IMR-90 (cell line): ENCODE results near the gene DLD. TPM values are rescaled to one million over a fixed set of nuclear protein-coding genes. Genes with fewer than 3 reads are reported as not detected.

Experiments used
- ATAC-seq: fragments of 200-7000 bp; cut with Tn5 transposase; 2 replicates; pipeline ENCODE4 v1.9.1; 2020; ENCODE audit warnings: low read depth, mild to moderate bottlenecking, moderate library complexity
- BruUV-seq: library from RNA; stranded (reverse); fragments of 400-500 nt; replicated peaks from 2 replicates; lab custom pipeline; 2021; lab: Mats Ljungman, UMichigan
- CTCF ChIA-PET: fragments of 300-600 bp; formaldehyde crosslinking; extraction: SDS; loops from one replicate; lab custom pipeline; 2021; ENCODE audit warnings: antibody characterized with exemption; lab: Yijun Ruan, JAX
- POLR2A ChIA-PET: fragments of 300-600 bp; sonication (Branson Sonifier 250); formaldehyde crosslinking; loops from one replicate; lab custom pipeline; 2022; ENCODE audit warnings: antibody characterized with exemption; ENCODE audit not compliant: unreplicated experiment; lab: Charles Lee
- DNase-seq: peaks from one replicate; pipeline ENCODE4 v3.0.0; 2013
- H2AFZ ChIP-seq: replicated peaks from 2 replicates; pipeline ENCODE3; 2013; ENCODE audit warnings: low read length, mild to moderate bottlenecking; ENCODE audit not compliant: poor library complexity
- H2AK5ac ChIP-seq: 2 replicates; pipeline ENCODE4 v1.6.1; 2013; ENCODE audit warnings: low read depth, low read length, inconsistent platforms
- H2AK9ac ChIP-seq: replicated peaks from 2 replicates; pipeline ENCODE3; 2013; ENCODE audit warnings: mild to moderate bottlenecking, low read depth, low read length, moderate library complexity; ENCODE audit not compliant: poor library complexity
- H2BK120ac ChIP-seq: 2 replicates; pipeline ENCODE4 v1.6.1; 2013; ENCODE audit warnings: low read depth, low read length, inconsistent platforms
- H2BK15ac ChIP-seq: 3 replicates; pipeline ENCODE4 v1.6.1; 2013; ENCODE audit warnings: low read depth, low read length, inconsistent platforms
- H2BK20ac ChIP-seq: 2 replicates; pipeline ENCODE4 v1.6.1; 2013; ENCODE audit warnings: low read depth, mild to moderate bottlenecking, inconsistent platforms, low read length, moderate library complexity
- H2BK5ac ChIP-seq: 2 replicates; pipeline ENCODE4 v1.6.1; 2013; ENCODE audit warnings: mild to moderate bottlenecking, low read depth, low read length, inconsistent platforms; ENCODE audit not compliant: poor library complexity, severe bottlenecking
- H3K14ac ChIP-seq: replicated peaks from 2 replicates; pipeline ENCODE4 v1.6.1; 2013; ENCODE audit warnings: low read depth, low read length, inconsistent platforms
- H3K18ac ChIP-seq: 2 replicates; pipeline ENCODE4 v1.6.1; 2013; ENCODE audit warnings: low read depth, low read length, control low read depth
- H3K23ac ChIP-seq: 2 replicates; pipeline ENCODE4 v1.6.1; 2013; ENCODE audit warnings: low read depth, low read length, inconsistent platforms
- H3K27ac ChIP-seq: 2 replicates; pipeline ENCODE4 v1.5.1; 2013; ENCODE audit warnings: mild to moderate bottlenecking, control low read depth, low read length; ENCODE audit not compliant: insufficient read depth
- H3K27me3 ChIP-seq: 2 replicates; pipeline ENCODE4 v1.6.1; 2013; ENCODE audit warnings: low read length; ENCODE audit not compliant: control insufficient read depth, insufficient read depth
- H3K36me3 ChIP-seq: 2 replicates; pipeline ENCODE4 v1.6.1; 2013; ENCODE audit warnings: low read length, mixed read lengths; ENCODE audit not compliant: control insufficient read depth, insufficient read depth
- H3K4ac ChIP-seq: 2 replicates; pipeline ENCODE4 v1.6.1; 2013; ENCODE audit warnings: low read depth, low read length, inconsistent platforms
- H3K4me1 ChIP-seq: 2 replicates; pipeline ENCODE4 v1.6.1; 2013; ENCODE audit warnings: low read length, mixed read lengths; ENCODE audit not compliant: control insufficient read depth, insufficient read depth
- H3K4me2 ChIP-seq: 2 replicates; pipeline ENCODE4 v1.6.1; 2013; ENCODE audit warnings: low read depth, mild to moderate bottlenecking, control low read depth, low read length, moderate library complexity
- H3K4me3 ChIP-seq: 2 replicates; pipeline ENCODE4 v1.5.1; 2013; ENCODE audit warnings: low read depth, mild to moderate bottlenecking, control low read depth, low read length, moderate library complexity; ENCODE audit not compliant: insufficient read depth
- H3K56ac ChIP-seq: 2 replicates; pipeline ENCODE4 v1.6.1; 2013; ENCODE audit warnings: low read length, inconsistent platforms; ENCODE audit not compliant: insufficient read depth; ENCODE audit errors: extremely low read depth
- H3K79me1 ChIP-seq, 2 experiments: 2 replicates each; pipeline ENCODE4 v1.6.1; 2013; ENCODE audit warnings: low read length in 2 of 2, inconsistent platforms in 1 of 2, low read depth in 1 of 2
- H3K9ac ChIP-seq: 2 replicates; pipeline ENCODE4 v1.6.1; 2013; ENCODE audit warnings: low read depth, low read length, control low read depth
- H3K9me1 ChIP-seq: 2 replicates; pipeline ENCODE4 v1.6.1; 2013; ENCODE audit warnings: low read length, inconsistent platforms; ENCODE audit not compliant: insufficient read depth
- H3K9me3 ChIP-seq: 2 replicates; pipeline ENCODE4 v1.6.1; 2013; ENCODE audit warnings: low read length; ENCODE audit not compliant: control insufficient read depth, insufficient read depth
- H4K20me1 ChIP-seq: 2 replicates; pipeline ENCODE4 v1.6.1; 2013; ENCODE audit warnings: low read length, inconsistent platforms; ENCODE audit not compliant: insufficient read depth
- H4K5ac ChIP-seq: 2 replicates; pipeline ENCODE4 v1.6.1; 2013; ENCODE audit warnings: mild to moderate bottlenecking, low read depth, low read length, control low read depth
- H4K8ac ChIP-seq, 2 experiments: 2 replicates each; pipeline ENCODE4 v1.6.1; 2013; ENCODE audit warnings: low read depth in 2 of 2, low read length in 2 of 2, control low read depth in 1 of 2, inconsistent platforms in 1 of 2
- H4K91ac ChIP-seq: 2 replicates; pipeline ENCODE4 v1.6.1; 2013; ENCODE audit warnings: low read depth, low read length, inconsistent platforms; ENCODE audit not compliant: insufficient read depth
- BHLHE40 ChIP-seq: fragments of 150-350 bp; IDR thresholded peaks from 2 replicates; pipeline ENCODE4 v1.6.1; 2016; ENCODE audit warnings: mild to moderate bottlenecking, low read depth, low read length
- CEBPB ChIP-seq: IDR thresholded peaks from 2 replicates; pipeline ENCODE4 v1.6.1; 2012; ENCODE audit warnings: low read depth, low read length, improper control_type of control experiment
- CHD1 ChIP-seq: IDR thresholded peaks from 2 replicates; pipeline ENCODE4 v1.6.1; 2012; ENCODE audit warnings: low read depth, low read length, improper control_type of control experiment
- FOS ChIP-seq: fragments of 150-350 bp; IDR thresholded peaks from 2 replicates; pipeline ENCODE4 v1.6.1; 2016; ENCODE audit warnings: low read depth, low read length
- MAFK ChIP-seq: IDR thresholded peaks from 2 replicates; pipeline ENCODE4 v1.6.1; 2012; ENCODE audit warnings: low read depth, low read length, improper control_type of control experiment
- MAZ ChIP-seq: IDR thresholded peaks from 2 replicates; pipeline ENCODE4 v1.6.1; 2012; ENCODE audit warnings: low read depth, mild to moderate bottlenecking, low read length, improper control_type of control experiment, moderate library complexity, borderline replicate concordance
- MXI1 ChIP-seq: IDR thresholded peaks from 2 replicates; pipeline ENCODE4 v1.6.1; 2012; ENCODE audit warnings: low read depth, mild to moderate bottlenecking, low read length, moderate library complexity, borderline replicate concordance
- NFE2L2 ChIP-seq: fragments of 150-350 bp; IDR thresholded peaks from 2 replicates; pipeline ENCODE4 v1.6.1; 2016; ENCODE audit warnings: low read depth, mild to moderate bottlenecking, low read length
- POLR2A ChIP-seq: IDR thresholded peaks from 2 replicates; pipeline ENCODE4 v1.6.1; 2012; ENCODE audit warnings: mild to moderate bottlenecking, low read depth, low read length
- RAD21 ChIP-seq: IDR thresholded peaks from 2 replicates; pipeline ENCODE4 v1.6.1; 2012; ENCODE audit warnings: low read length, improper control_type of control experiment
- RFX5 ChIP-seq: IDR thresholded peaks from 2 replicates; pipeline ENCODE4 v1.8.0; 2012; ENCODE audit warnings: low read depth, mild to moderate bottlenecking, low read length, moderate library complexity
- SMC3 ChIP-seq: fragments of 150-350 bp; IDR thresholded peaks from 2 replicates; pipeline ENCODE4 v1.6.1; 2016; ENCODE audit warnings: low read depth, mild to moderate bottlenecking, antibody characterized with exemption, low read length, moderate library complexity
- WGBS, 2 experiments: methylation state at CpG; one replicate each; pipeline versions ENCODE4 v1.1.5 to v1.1.7; 2013; ENCODE audit warnings: missing lambda C conversion rate in 2 of 2; ENCODE audit not compliant: insufficient read length in 1 of 2; ENCODE audit errors: extremely low coverage in 2 of 2; 5-methylcytosine and 5-hydroxymethylcytosine counted together
- dilution Hi-C: fragments of 300-500 bp; cut with HindIII; formaldehyde crosslinking; loops from one replicate; pipeline ENCODE4 v1.14.3; 2018; ENCODE audit warnings: low sequenced_read_pairs; ENCODE audit not compliant: unreplicated experiment
- in situ Hi-C: fragments of 300-500 bp; cut with MboI; formaldehyde crosslinking; loops from 3 replicates; pipeline ENCODE4 v1.14.3; 2019; ENCODE audit warnings: low sequenced_read_pairs, inconsistent platforms, mixed read lengths
- intact Hi-C: fragments of 100-400 bp; cut with micrococcal nuclease; formaldehyde crosslinking; loops from 2 replicates; pipeline ENCODE4 v1.10.0; 2022
- polyA plus RNA-seq, 3 experiments: library from polyadenylated mRNA; depleted of rRNA; stranded (reverse); fragments of >200 nt; gene quantifications; 2 replicates each; pipeline ENCODE4 v1.2.3, GENCODE V29; 2012; ENCODE audit warnings: low replicate concordance in 1 of 3
- total RNA-seq: library from RNA; depleted of rRNA; stranded (reverse); fragments of >200 nt; gene quantifications from 2 replicates; pipeline ENCODE4 v1.2.3, GENCODE V29; 2012
- TF ChIP-seq, protein P1 (sequence below): fragments of 150-350 bp; IDR thresholded peaks from 2 replicates; pipeline ENCODE4 v1.6.1; 2016; ENCODE audit warnings: low read depth, mild to moderate bottlenecking, low read length, moderate library complexity, borderline replicate concordance
- TF ChIP-seq, protein P2 (sequence below): fragments of 150-350 bp; IDR thresholded peaks from 2 replicates; pipeline ENCODE4 v1.6.1; 2017; ENCODE audit warnings: mild to moderate bottlenecking, antibody characterized with exemption, low read length, low read depth

DLD gene
- total and polyA plus RNA-seq, 2 of the 4 experiments (the other 2 are of a cell fraction): 121 to 361 TPM

DNA sequence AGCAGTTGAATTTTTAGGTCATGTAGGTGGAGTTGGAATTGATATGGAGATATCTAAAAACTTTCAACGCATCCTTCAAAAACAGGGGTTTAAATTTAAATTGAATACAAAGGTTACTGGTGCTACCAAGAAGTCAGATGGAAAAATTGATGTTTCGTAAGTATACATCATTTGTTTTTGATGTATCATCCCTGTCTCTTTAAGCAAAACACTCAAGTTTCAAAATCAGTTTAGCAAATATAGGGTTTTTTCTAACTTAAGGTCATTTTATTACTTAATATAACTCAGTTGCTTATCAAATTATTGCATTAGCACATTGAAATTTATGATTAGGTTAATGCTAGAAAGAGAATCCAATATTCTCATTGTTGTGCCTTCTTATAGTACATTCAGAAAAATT lies 24.6 kb downstream of the DLD start:
- no peak overlapping the region for H2AFZ ChIP-seq
- H4K91ac ChIP-seq: no peak overlapping the region
- no peak overlapping the region for H3K27ac ChIP-seq
- peaks cover 3% of the 10 kb centered on the region for H3K9me1 ChIP-seq
- ChIA-PET POLR2A (no interaction called here), CTCF (no interaction called here)
- peaks cover 3% of the 10 kb centered on the region; the same call in 1 of the 2 replicates for H3K4me1 ChIP-seq
- peaks cover 21% of the 10 kb centered on the region for H3K36me3 ChIP-seq
- no peaks in the 10 kb centered on the region for H3K9me3 ChIP-seq
- no peak overlapping the region for H2BK5ac ChIP-seq
- intact Hi-C loops: no loop called here
- DNase-seq (no peak), ATAC-seq (no peak)
- H3K18ac ChIP-seq: no peak overlapping the region
- no peak overlapping the region for H3K4me3 ChIP-seq
- H3K4me2 ChIP-seq: no peak overlapping the region
- no peaks in the 10 kb centered on the region for H4K20me1 ChIP-seq
- no peak overlapping the region for H2BK20ac ChIP-seq
- H4K5ac ChIP-seq: no peak overlapping the region
- no peak overlapping the region for H4K8ac ChIP-seq
- BruUV-seq: no TSS peak
- H3K4ac ChIP-seq: no peak overlapping the region
- TF ChIP-seq POLR2A (no peak), SMC3 (no peak), RAD21 (no peak), MXI1 (no peak), CHD1 (no peak), CEBPB (no peak), MAFK (no peak), NFE2L2 (no peak), MAZ (no peak), BHLHE40 (no peak), RFX5 (no peak), FOS (no peak)
- TF ChIP-seq, protein P1, sequence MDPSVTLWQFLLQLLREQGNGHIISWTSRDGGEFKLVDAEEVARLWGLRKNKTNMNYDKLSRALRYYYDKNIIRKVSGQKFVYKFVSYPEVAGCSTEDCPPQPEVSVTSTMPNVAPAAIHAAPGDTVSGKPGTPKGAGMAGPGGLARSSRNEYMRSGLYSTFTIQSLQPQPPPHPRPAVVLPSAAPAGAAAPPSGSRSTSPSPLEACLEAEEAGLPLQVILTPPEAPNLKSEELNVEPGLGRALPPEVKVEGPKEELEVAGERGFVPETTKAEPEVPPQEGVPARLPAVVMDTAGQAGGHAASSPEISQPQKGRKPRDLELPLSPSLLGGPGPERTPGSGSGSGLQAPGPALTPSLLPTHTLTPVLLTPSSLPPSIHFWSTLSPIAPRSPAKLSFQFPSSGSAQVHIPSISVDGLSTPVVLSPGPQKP: no peak
- TF ChIP-seq, protein P2, sequence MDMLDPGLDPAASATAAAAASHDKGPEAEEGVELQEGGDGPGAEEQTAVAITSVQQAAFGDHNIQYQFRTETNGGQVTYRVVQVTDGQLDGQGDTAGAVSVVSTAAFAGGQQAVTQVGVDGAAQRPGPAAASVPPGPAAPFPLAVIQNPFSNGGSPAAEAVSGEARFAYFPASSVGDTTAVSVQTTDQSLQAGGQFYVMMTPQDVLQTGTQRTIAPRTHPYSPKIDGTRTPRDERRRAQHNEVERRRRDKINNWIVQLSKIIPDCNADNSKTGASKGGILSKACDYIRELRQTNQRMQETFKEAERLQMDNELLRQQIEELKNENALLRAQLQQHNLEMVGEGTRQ: no peak
- H3K14ac ChIP-seq: no peak overlapping the region
- no peak overlapping the region for H2BK15ac ChIP-seq
- no peak overlapping the region for H2BK120ac ChIP-seq
- WGBS, 2 experiments: no CpG with 5 or more reads among the region's 2 CpGs
- H3K27me3 ChIP-seq: no peaks in the 10 kb centered on the region
- H3K79me1 ChIP-seq: peaks cover 6 to 13% of the 10 kb centered on the region in 2 experiments; a peak in 3 of 4 replicates
- in situ Hi-C loops: no loop called here
- H2AK9ac ChIP-seq: no peak overlapping the region
- no peak overlapping the region for H3K23ac ChIP-seq
- dilution Hi-C loops: no loop called here
- no peak overlapping the region for H2AK5ac ChIP-seq
- no peak overlapping the region for H3K56ac ChIP-seq
- H3K9ac ChIP-seq: no peak overlapping the region
